ENCODE results near the gene PRR23E. TPM values are rescaled to one million over a fixed set of nuclear protein-coding genes. Genes with fewer than 3 reads are reported as not detected.

PRR23E gene
- total and polyA plus RNA-seq, 2 donors = not detected

- Histone ChIP-seq H3K27me3 (ENCODE audit: control insufficient read depth in 2 of 2, insufficient read depth in 1 of 2, low read length in 1 of 2) (peaks cover 0 to 12% of the 10 kb centered on the region in 2 donors), H3K9me3 (ENCODE audit: control insufficient read depth in 2 of 2, insufficient read depth in 1 of 2, low read length in 1 of 2) (peaks cover 0 to 4% of the 10 kb centered on the region in 2 donors), H3K36me3 (ENCODE audit: control insufficient read depth in 2 of 2, insufficient read depth in 2 of 2, low read length in 1 of 2) (no peaks in the 10 kb centered on the region), H3K27ac (ENCODE audit: low read depth in 1 of 2, low read length in 1 of 2) (no peak overlapping the region), H3K4me3 (ENCODE audit: low read length in 2 of 2) (no peak overlapping the region), H3K4me1 (ENCODE audit: control insufficient read depth in 2 of 2, insufficient read depth in 2 of 2, low read length in 2 of 2) (no peaks in the 10 kb centered on the region)
- no peak for DNase-seq (ENCODE audit: low read depth in 6 of 9, low spot score in 9 of 9)
- WGBS = 82% methylated on average over 1 of the region's 1 CpG
Observed at GRCh38 chr3:127177226-127177625, 15.7 kb upstream of the PRR23E start.

GRCh38 chr3:127180859-127181258, 12.1 kb upstream of the PRR23E start:
- DNase-seq (ENCODE audit: low read depth in 6 of 9, low spot score in 9 of 9) = no peak
- H3K9me3 ChIP-seq (ENCODE audit: control insufficient read depth in 2 of 2, insufficient read depth in 1 of 2, low read length in 1 of 2) = peaks cover 0 to 4% of the 10 kb centered on the region in 2 donors
- H3K27me3 ChIP-seq (ENCODE audit: control insufficient read depth in 2 of 2, insufficient read depth in 1 of 2, low read length in 1 of 2) = no peaks in the 10 kb centered on the region
- no peak overlapping the region for H3K4me3 ChIP-seq (ENCODE audit: low read length in 2 of 2)
- no peaks in the 10 kb centered on the region for H3K4me1 ChIP-seq (ENCODE audit: control insufficient read depth in 2 of 2, insufficient read depth in 2 of 2, low read length in 2 of 2)
- no peaks in the 10 kb centered on the region for H3K36me3 ChIP-seq (ENCODE audit: control insufficient read depth in 2 of 2, insufficient read depth in 2 of 2, low read length in 1 of 2)
- WGBS = 92% methylated on average over 6 of the region's 6 CpGs
- H3K27ac ChIP-seq (ENCODE audit: low read depth in 1 of 2, low read length in 1 of 2) = no peak overlapping the region

GRCh38 chr3:127182431-127182830, 10.5 kb upstream of the PRR23E start:
- 84% methylated on average over 7 of the region's 7 CpGs for WGBS
- no peak for DNase-seq (ENCODE audit: low read depth in 6 of 9, low spot score in 9 of 9)

GRCh38 chr3:127182848-127183714, 9.8 kb upstream of the PRR23E start:
- DNase-seq (ENCODE audit: low read depth in 6 of 9, low spot score in 9 of 9) = no peak
- 81% methylated on average over 8 of the region's 8 CpGs for WGBS

More at GRCh38 chr3:127182431-127182830, 10.5 kb upstream of the PRR23E start:
- Histone ChIP-seq H3K27me3 (ENCODE audit: control insufficient read depth in 2 of 2, insufficient read depth in 1 of 2, low read length in 1 of 2) (no peaks in the 10 kb centered on the region), H3K4me1 (ENCODE audit: control insufficient read depth in 2 of 2, insufficient read depth in 2 of 2, low read length in 2 of 2) (no peaks in the 10 kb centered on the region), H3K9me3 (ENCODE audit: control insufficient read depth in 2 of 2, insufficient read depth in 1 of 2, low read length in 1 of 2) (peaks cover 0 to 2% of the 10 kb centered on the region in 2 donors), H3K36me3 (ENCODE audit: control insufficient read depth in 2 of 2, insufficient read depth in 2 of 2, low read length in 1 of 2) (no peaks in the 10 kb centered on the region), H3K27ac (ENCODE audit: low read depth in 1 of 2, low read length in 1 of 2) (no peak overlapping the region), H3K4me3 (ENCODE audit: low read length in 2 of 2) (no peak overlapping the region)

GRCh38 chr3:127183931-127184869, 8.7 kb upstream of the PRR23E start:
- DNase-seq (ENCODE audit: low read depth in 6 of 9, low spot score in 9 of 9) = no peak
- WGBS = 90% methylated on average over 23 of the region's 23 CpGs
- no peak overlapping the region for H3K4me3 ChIP-seq (ENCODE audit: low read length in 2 of 2)

More at GRCh38 chr3:127182848-127183714, 9.8 kb upstream of the PRR23E start:
- Histone ChIP-seq H3K4me3 (ENCODE audit: low read length in 2 of 2) (no peak overlapping the region), H3K27ac (ENCODE audit: low read depth in 1 of 2, low read length in 1 of 2) (no peak overlapping the region), H3K4me1 (ENCODE audit: control insufficient read depth in 2 of 2, insufficient read depth in 2 of 2, low read length in 2 of 2) (no peaks in the 10 kb centered on the region), H3K9me3 (ENCODE audit: control insufficient read depth in 2 of 2, insufficient read depth in 1 of 2, low read length in 1 of 2) (no peaks in the 10 kb centered on the region), H3K36me3 (ENCODE audit: control insufficient read depth in 2 of 2, insufficient read depth in 2 of 2, low read length in 1 of 2) (no peaks in the 10 kb centered on the region), H3K27me3 (ENCODE audit: control insufficient read depth in 2 of 2, insufficient read depth in 1 of 2, low read length in 1 of 2) (no peaks in the 10 kb centered on the region)

GRCh38 chr3:127184870-127185216, 8.1 kb upstream of the PRR23E start:
- Histone ChIP-seq H3K27me3 (ENCODE audit: control insufficient read depth in 2 of 2, insufficient read depth in 1 of 2, low read length in 1 of 2) (no peaks in the 10 kb centered on the region), H3K4me1 (ENCODE audit: control insufficient read depth in 2 of 2, insufficient read depth in 2 of 2, low read length in 2 of 2) (no peaks in the 10 kb centered on the region), H3K27ac (ENCODE audit: low read depth in 1 of 2, low read length in 1 of 2) (no peak overlapping the region), H3K4me3 (ENCODE audit: low read length in 2 of 2) (no peak overlapping the region), H3K9me3 (ENCODE audit: control insufficient read depth in 2 of 2, insufficient read depth in 1 of 2, low read length in 1 of 2) (no peaks in the 10 kb centered on the region), H3K36me3 (ENCODE audit: control insufficient read depth in 2 of 2, insufficient read depth in 2 of 2, low read length in 1 of 2) (no peaks in the 10 kb centered on the region)
- DNase-seq (ENCODE audit: low read depth in 6 of 9, low spot score in 9 of 9) = no peak
- 92% methylated on average over 4 of the region's 4 CpGs for WGBS

More at GRCh38 chr3:127183931-127184869, 8.7 kb upstream of the PRR23E start:
- Histone ChIP-seq H3K4me1 (ENCODE audit: control insufficient read depth in 2 of 2, insufficient read depth in 2 of 2, low read length in 2 of 2) (no peaks in the 10 kb centered on the region), H3K27ac (ENCODE audit: low read depth in 1 of 2, low read length in 1 of 2) (no peak overlapping the region), H3K9me3 (ENCODE audit: control insufficient read depth in 2 of 2, insufficient read depth in 1 of 2, low read length in 1 of 2) (no peaks in the 10 kb centered on the region), H3K27me3 (ENCODE audit: control insufficient read depth in 2 of 2, insufficient read depth in 1 of 2, low read length in 1 of 2) (no peaks in the 10 kb centered on the region), H3K36me3 (ENCODE audit: control insufficient read depth in 2 of 2, insufficient read depth in 2 of 2, low read length in 1 of 2) (no peaks in the 10 kb centered on the region)

- H3K27me3 ChIP-seq (ENCODE audit: control insufficient read depth in 2 of 2, insufficient read depth in 1 of 2, low read length in 1 of 2) = no peaks in the 10 kb centered on the region
- H3K9me3 ChIP-seq (ENCODE audit: control insufficient read depth in 2 of 2, insufficient read depth in 1 of 2, low read length in 1 of 2) = no peaks in the 10 kb centered on the region
- H3K36me3 ChIP-seq (ENCODE audit: control insufficient read depth in 2 of 2, insufficient read depth in 2 of 2, low read length in 1 of 2) = no peaks in the 10 kb centered on the region
- no peak overlapping the region for H3K27ac ChIP-seq (ENCODE audit: low read depth in 1 of 2, low read length in 1 of 2)
- H3K4me1 ChIP-seq (ENCODE audit: control insufficient read depth in 2 of 2, insufficient read depth in 2 of 2, low read length in 2 of 2) = no peaks in the 10 kb centered on the region
- WGBS = 86% methylated on average over 3 of the region's 3 CpGs
- H3K4me3 ChIP-seq (ENCODE audit: low read length in 2 of 2) = no peak overlapping the region
- DNase-seq (ENCODE audit: low read depth in 6 of 9, low spot score in 9 of 9) = no peak
Observed at GRCh38 chr3:127185268-127185667, 7.7 kb upstream of the PRR23E start.

GRCh38 chr3:127185962-127186674, 6.8 kb upstream of the PRR23E start:
- DNase-seq (ENCODE audit: low read depth in 6 of 9, low spot score in 9 of 9) = no peak
- Histone ChIP-seq H3K27ac (ENCODE audit: low read depth in 1 of 2, low read length in 1 of 2) (no peak overlapping the region), H3K9me3 (ENCODE audit: control insufficient read depth in 2 of 2, insufficient read depth in 1 of 2, low read length in 1 of 2) (no peaks in the 10 kb centered on the region), H3K27me3 (ENCODE audit: control insufficient read depth in 2 of 2, insufficient read depth in 1 of 2, low read length in 1 of 2) (no peaks in the 10 kb centered on the region), H3K4me1 (ENCODE audit: control insufficient read depth in 2 of 2, insufficient read depth in 2 of 2, low read length in 2 of 2) (no peaks in the 10 kb centered on the region), H3K36me3 (ENCODE audit: control insufficient read depth in 2 of 2, insufficient read depth in 2 of 2, low read length in 1 of 2) (no peaks in the 10 kb centered on the region), H3K4me3 (ENCODE audit: low read length in 2 of 2) (no peak overlapping the region)
- 93% methylated on average over 4 of the region's 4 CpGs for WGBS
